IMR-90 (cell line): ENCODE results near the gene COA3. TPM values are rescaled to one million over a fixed set of nuclear protein-coding genes. Genes with fewer than 3 reads are reported as not detected.

ENCODE experiments used
- ATAC-seq: fragments of 200-7000 bp; cut with Tn5 transposase; 2 replicates; pipeline ENCODE4 v1.9.1; 2020; ENCODE audit warnings: low read depth, mild to moderate bottlenecking, moderate library complexity
- BruUV-seq: library from RNA; stranded (reverse); fragments of 400-500 nt; replicated peaks from 2 replicates; lab custom pipeline; 2021; lab: Mats Ljungman, UMichigan
- CTCF ChIA-PET: fragments of 300-600 bp; formaldehyde crosslinking; extraction: SDS; loops from one replicate; lab custom pipeline; 2021; ENCODE audit warnings: antibody characterized with exemption; lab: Yijun Ruan, JAX
- POLR2A ChIA-PET: fragments of 300-600 bp; sonication (Branson Sonifier 250); formaldehyde crosslinking; loops from one replicate; lab custom pipeline; 2022; ENCODE audit warnings: antibody characterized with exemption; ENCODE audit not compliant: unreplicated experiment; lab: Charles Lee
- DNase-seq: peaks from one replicate; pipeline ENCODE4 v3.0.0; 2013
- H2AFZ ChIP-seq: replicated peaks from 2 replicates; pipeline ENCODE3; 2013; ENCODE audit warnings: low read length, mild to moderate bottlenecking; ENCODE audit not compliant: poor library complexity
- H2AK5ac ChIP-seq: 2 replicates; pipeline ENCODE4 v1.6.1; 2013; ENCODE audit warnings: low read depth, low read length, inconsistent platforms
- H2AK9ac ChIP-seq: replicated peaks from 2 replicates; pipeline ENCODE3; 2013; ENCODE audit warnings: mild to moderate bottlenecking, low read depth, low read length, moderate library complexity; ENCODE audit not compliant: poor library complexity
- H2BK120ac ChIP-seq: 2 replicates; pipeline ENCODE4 v1.6.1; 2013; ENCODE audit warnings: low read depth, low read length, inconsistent platforms
- H2BK15ac ChIP-seq: 3 replicates; pipeline ENCODE4 v1.6.1; 2013; ENCODE audit warnings: low read depth, low read length, inconsistent platforms
- H2BK20ac ChIP-seq: 2 replicates; pipeline ENCODE4 v1.6.1; 2013; ENCODE audit warnings: low read depth, mild to moderate bottlenecking, inconsistent platforms, low read length, moderate library complexity
- H2BK5ac ChIP-seq: 2 replicates; pipeline ENCODE4 v1.6.1; 2013; ENCODE audit warnings: mild to moderate bottlenecking, low read depth, low read length, inconsistent platforms; ENCODE audit not compliant: poor library complexity, severe bottlenecking
- H3K14ac ChIP-seq: replicated peaks from 2 replicates; pipeline ENCODE4 v1.6.1; 2013; ENCODE audit warnings: low read depth, low read length, inconsistent platforms
- H3K18ac ChIP-seq: 2 replicates; pipeline ENCODE4 v1.6.1; 2013; ENCODE audit warnings: low read depth, low read length, control low read depth
- H3K23ac ChIP-seq: 2 replicates; pipeline ENCODE4 v1.6.1; 2013; ENCODE audit warnings: low read depth, low read length, inconsistent platforms
- H3K27ac ChIP-seq: 2 replicates; pipeline ENCODE4 v1.5.1; 2013; ENCODE audit warnings: mild to moderate bottlenecking, control low read depth, low read length; ENCODE audit not compliant: insufficient read depth
- H3K27me3 ChIP-seq: 2 replicates; pipeline ENCODE4 v1.6.1; 2013; ENCODE audit warnings: low read length; ENCODE audit not compliant: control insufficient read depth, insufficient read depth
- H3K36me3 ChIP-seq: 2 replicates; pipeline ENCODE4 v1.6.1; 2013; ENCODE audit warnings: low read length, mixed read lengths; ENCODE audit not compliant: control insufficient read depth, insufficient read depth
- H3K4ac ChIP-seq: 2 replicates; pipeline ENCODE4 v1.6.1; 2013; ENCODE audit warnings: low read depth, low read length, inconsistent platforms
- H3K4me1 ChIP-seq: 2 replicates; pipeline ENCODE4 v1.6.1; 2013; ENCODE audit warnings: low read length, mixed read lengths; ENCODE audit not compliant: control insufficient read depth, insufficient read depth
- H3K4me2 ChIP-seq: 2 replicates; pipeline ENCODE4 v1.6.1; 2013; ENCODE audit warnings: low read depth, mild to moderate bottlenecking, control low read depth, low read length, moderate library complexity
- H3K4me3 ChIP-seq: 2 replicates; pipeline ENCODE4 v1.5.1; 2013; ENCODE audit warnings: low read depth, mild to moderate bottlenecking, control low read depth, low read length, moderate library complexity; ENCODE audit not compliant: insufficient read depth
- H3K56ac ChIP-seq: 2 replicates; pipeline ENCODE4 v1.6.1; 2013; ENCODE audit warnings: low read length, inconsistent platforms; ENCODE audit not compliant: insufficient read depth; ENCODE audit errors: extremely low read depth
- H3K79me1 ChIP-seq, 2 experiments: 2 replicates each; pipeline ENCODE4 v1.6.1; 2013; ENCODE audit warnings: low read length in 2 of 2, inconsistent platforms in 1 of 2, low read depth in 1 of 2
- H3K9ac ChIP-seq: 2 replicates; pipeline ENCODE4 v1.6.1; 2013; ENCODE audit warnings: low read depth, low read length, control low read depth
- H3K9me1 ChIP-seq: 2 replicates; pipeline ENCODE4 v1.6.1; 2013; ENCODE audit warnings: low read length, inconsistent platforms; ENCODE audit not compliant: insufficient read depth
- H3K9me3 ChIP-seq: 2 replicates; pipeline ENCODE4 v1.6.1; 2013; ENCODE audit warnings: low read length; ENCODE audit not compliant: control insufficient read depth, insufficient read depth
- H4K20me1 ChIP-seq: 2 replicates; pipeline ENCODE4 v1.6.1; 2013; ENCODE audit warnings: low read length, inconsistent platforms; ENCODE audit not compliant: insufficient read depth
- H4K5ac ChIP-seq: 2 replicates; pipeline ENCODE4 v1.6.1; 2013; ENCODE audit warnings: mild to moderate bottlenecking, low read depth, low read length, control low read depth
- H4K8ac ChIP-seq, 2 experiments: 2 replicates each; pipeline ENCODE4 v1.6.1; 2013; ENCODE audit warnings: low read depth in 2 of 2, low read length in 2 of 2, control low read depth in 1 of 2, inconsistent platforms in 1 of 2
- H4K91ac ChIP-seq: 2 replicates; pipeline ENCODE4 v1.6.1; 2013; ENCODE audit warnings: low read depth, low read length, inconsistent platforms; ENCODE audit not compliant: insufficient read depth
- MXI1 ChIP-seq: IDR thresholded peaks from 2 replicates; pipeline ENCODE4 v1.6.1; 2012; ENCODE audit warnings: low read depth, mild to moderate bottlenecking, low read length, moderate library complexity, borderline replicate concordance
- NFE2L2 ChIP-seq: fragments of 150-350 bp; IDR thresholded peaks from 2 replicates; pipeline ENCODE4 v1.6.1; 2016; ENCODE audit warnings: low read depth, mild to moderate bottlenecking, low read length
- WGBS, 2 experiments: methylation state at CpG; one replicate each; pipeline versions ENCODE4 v1.1.5 to v1.1.7; 2013; ENCODE audit warnings: missing lambda C conversion rate in 2 of 2; ENCODE audit not compliant: insufficient read length in 1 of 2; ENCODE audit errors: extremely low coverage in 2 of 2; 5-methylcytosine and 5-hydroxymethylcytosine counted together
- dilution Hi-C: fragments of 300-500 bp; cut with HindIII; formaldehyde crosslinking; loops from one replicate; pipeline ENCODE4 v1.14.3; 2018; ENCODE audit warnings: low sequenced_read_pairs; ENCODE audit not compliant: unreplicated experiment
- in situ Hi-C: fragments of 300-500 bp; cut with MboI; formaldehyde crosslinking; loops from 3 replicates; pipeline ENCODE4 v1.14.3; 2019; ENCODE audit warnings: low sequenced_read_pairs, inconsistent platforms, mixed read lengths
- intact Hi-C: fragments of 100-400 bp; cut with micrococcal nuclease; formaldehyde crosslinking; loops from 2 replicates; pipeline ENCODE4 v1.10.0; 2022
- polyA plus RNA-seq, 3 experiments: library from polyadenylated mRNA; depleted of rRNA; stranded (reverse); fragments of >200 nt; gene quantifications; 2 replicates each; pipeline ENCODE4 v1.2.3, GENCODE V29; 2012; ENCODE audit warnings: low replicate concordance in 1 of 3
- total RNA-seq: library from RNA; depleted of rRNA; stranded (reverse); fragments of >200 nt; gene quantifications from 2 replicates; pipeline ENCODE4 v1.2.3, GENCODE V29; 2012

COA3 gene
- total and polyA plus RNA-seq, 2 of the 4 experiments (the other 2 are of a cell fraction) = 66.8 to 78.1 TPM

DNA sequence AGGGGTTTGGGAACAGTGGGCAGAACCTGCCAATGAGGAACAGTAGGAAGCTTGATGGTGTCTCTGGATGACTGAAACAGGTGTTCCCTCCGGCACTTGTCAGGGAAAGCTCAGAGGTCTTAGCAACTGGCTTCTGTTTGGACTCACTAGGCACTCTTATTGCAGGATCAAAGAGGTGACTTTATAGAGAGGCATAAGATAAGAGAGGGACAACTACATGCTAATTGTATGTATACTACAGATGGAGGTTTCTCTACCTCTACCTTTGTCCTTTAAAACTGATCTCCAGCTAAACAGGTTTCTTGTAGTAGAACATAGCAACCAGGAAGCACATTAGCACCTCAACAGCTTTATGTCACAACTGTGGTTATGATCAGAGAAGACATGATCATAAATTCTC lies 7.7 kb upstream of the COA3 start:
- Histone ChIP-seq H3K4ac (no peak overlapping the region), H3K56ac (no peak overlapping the region), H3K23ac (no peak overlapping the region), H2AFZ (no peak overlapping the region), H4K5ac (no peak overlapping the region), H2BK20ac (no peak overlapping the region), H3K79me1 (no peaks in the 10 kb centered on the region), H2AK5ac (no peak overlapping the region), H3K27me3 (no peaks in the 10 kb centered on the region), H3K4me1 (peaks cover 3% of the 10 kb centered on the region; the same call in 1 of the 2 replicates), H3K27ac (no peak overlapping the region), H3K4me3 (no peak overlapping the region), H2AK9ac (no peak overlapping the region), H3K18ac (no peak overlapping the region), H2BK15ac (no peak overlapping the region), H4K91ac (no peak overlapping the region), H3K9ac (no peak overlapping the region), H4K20me1 (no peaks in the 10 kb centered on the region), H3K14ac (no peak overlapping the region), H3K36me3 (peaks cover 2% of the 10 kb centered on the region), H3K4me2 (no peak overlapping the region), H3K9me1 (peaks cover 5% of the 10 kb centered on the region; the same call in 1 of the 2 replicates), H2BK120ac (no peak overlapping the region), H3K9me3 (no peaks in the 10 kb centered on the region), H2BK5ac (no peak overlapping the region), H4K8ac (no peak overlapping the region)
- ChIA-PET CTCF (no interaction called here), POLR2A (no interaction called here)
- no TSS peak for BruUV-seq
- dilution Hi-C loops (no loop called here), in situ Hi-C loops (no loop called here), intact Hi-C loops (no loop called here)
- no peak for DNase-seq
- no CpG with 5 or more reads among the region's 1 CpG for WGBS, 2 experiments
- ATAC-seq = no peak
- no peak for TF ChIP-seq MXI1
- TF ChIP-seq NFE2L2 = no peak
